Motor neuron (in vitro differentiated cells): ENCODE results near the gene LRRC28. TPM values are rescaled to one million over a fixed set of nuclear protein-coding genes. Genes with fewer than 3 reads are reported as not detected.
"Not testable (repeated sequence)": the region's sequence is repeated elsewhere in the genome, so short reads cannot be mapped to it uniquely, and the experiment has no call there.

Source experiments
- ATAC-seq, 8 experiments: fragments of 200-7000 bp; cut with Tn5 transposase; replicated peaks in 6 of 8; 2 replicates each; pipeline ENCODE4 v1.8.0; 2021; ENCODE audit warnings: mild to moderate bottlenecking in 8 of 8, moderate library complexity in 8 of 8
- H3K27ac ChIP-seq, 2 donors: fragments of 250-450 bp; sonication (Bioruptor Pico); 2 replicates each; pipeline ENCODE4 v1.9.0; 2021; ENCODE audit warnings: antibody characterized with exemption in 2 of 2, mild to moderate bottlenecking in 2 of 2, moderate library complexity in 1 of 2
- H3K4me1 ChIP-seq, 2 donors: fragments of 250-450 bp; sonication (Bioruptor Pico); replicated peaks in 1 of 2; 2 replicates each; pipeline ENCODE4 v1.6.1; 2021; ENCODE audit warnings: antibody characterized with exemption in 2 of 2, mild to moderate bottlenecking in 2 of 2, moderate library complexity in 1 of 2
- H3K4me3 ChIP-seq, 5 donors: fragments of 250-450 bp; sonication (Bioruptor Pico); 2 replicates each; pipeline ENCODE4 v1.9.0; 2021; ENCODE audit warnings: antibody characterized with exemption in 5 of 5, mild to moderate bottlenecking in 5 of 5, moderate library complexity in 4 of 5
- WGBS, 10 experiments: fragments of 450-650 bp; shearing (Covaris generic); methylation state at CpG; one replicate each; pipeline ENCODE4 v1.0.0; 2022; 5-methylcytosine and 5-hydroxymethylcytosine counted together
- in situ Hi-C, 9 experiments: fragments of 400-800 bp; cut with MboI; loops; one replicate each; pipeline ENCODE4 v1.15.0; 2021; ENCODE audit warnings: low sequenced_read_pairs in 9 of 9, low pct_unique_long_range_greater_than_20kb in 2 of 9; ENCODE audit not compliant: unreplicated experiment in 9 of 9
- total RNA-seq, 8 experiments: library from RNA; unstranded; fragments of 300-600 nt; gene quantifications; 2 replicates each; pipeline versions ENCODE4 v1.2.3 to v1.2.4, GENCODE V29; 2022

Gene LRRC28
- total RNA-seq, 8 experiments from 2014 or later = 13.2 to 27.2 (median 18.3) TPM

- 79 to 100% (median 100%) methylated on average over 1 to 4 of the region's 4 CpGs; no CpG with 5 or more reads in 5 of the 10 experiments for WGBS, 10 experiments
- H3K4me3 ChIP-seq, H3K4me1 ChIP-seq, ATAC-seq, H3K27ac ChIP-seq: not testable (repeated sequence)
- in situ Hi-C loops = loop anchor here in 2 of 9 experiments (25.0 kb wide), 2 partner anchors 161 to 311 kb away; partner anchors contain the start of gene MEF2A (in 1 of the 2)
Measured at GRCh38 chr15:99401216-99401615, 149.9 kb downstream of the LRRC28 start.

GRCh38 chr15:99402014-99402729 lies 150.9 kb downstream of the LRRC28 start:
- Histone ChIP-seq H3K4me3 (no peak overlapping the region), H3K27ac (no peak overlapping the region), H3K4me1 (no peaks in the 10 kb centered on the region)
- WGBS, 10 experiments = 33 to 74% (median 50%) methylated on average over 1 to 9 of the region's 13 CpGs; no CpG with 5 or more reads in 5 of the 10 experiments
- in situ Hi-C loops = loop anchor here in 2 of 9 experiments (25.0 kb wide), 2 partner anchors 160 to 310 kb away; partner anchors contain the start of gene MEF2A (in 1 of the 2)
- peak in 1 of 8 experiments; percentile 18 for ATAC-seq

GRCh38 chr15:99403597-99403996 lies 152.3 kb downstream of the LRRC28 start:
- peak in 3 of 8 experiments; percentile 34 to 55 (median 41) for ATAC-seq
- H3K27ac ChIP-seq = no peak overlapping the region
- no peaks in the 10 kb centered on the region for H3K4me1 ChIP-seq
- in situ Hi-C loops = loop anchor here in 2 of 9 experiments (25.0 kb wide), 2 partner anchors 159 to 309 kb away; partner anchors contain the start of gene MEF2A (in 1 of the 2)
- H3K4me3 ChIP-seq = no peak overlapping the region
- 70 to 100% (median 87%) methylated on average over 1 to 10 of the region's 11 CpGs; no CpG with 5 or more reads in 5 of the 10 experiments for WGBS, 10 experiments

- ATAC-seq = no peak
- WGBS, 10 experiments = 67 to 96% (median 86%) methylated on average over 2 to 10 of the region's 16 CpGs; no CpG with 5 or more reads in 3 of the 10 experiments
- Histone ChIP-seq H3K4me3 (no peak overlapping the region), H3K27ac (no peak overlapping the region), H3K4me1 (no peaks in the 10 kb centered on the region)
- in situ Hi-C loops = loop anchor here in 2 of 9 experiments (25.0 kb wide), 2 partner anchors 158 to 308 kb away; partner anchors contain the start of gene MEF2A (in 1 of the 2)
Measured at GRCh38 chr15:99404454-99404853, 153.2 kb downstream of the LRRC28 start.

- ATAC-seq = no peak
- in situ Hi-C loops = loop anchor here in 2 of 9 experiments (25.0 kb wide), 2 partner anchors 156 to 306 kb away; partner anchors contain the start of gene MEF2A (in 1 of the 2)
- WGBS, 10 experiments = 67 to 100% (median 89%) methylated on average over 2 to 11 of the region's 12 CpGs; no CpG with 5 or more reads in 3 of the 10 experiments
- no peak overlapping the region for H3K27ac ChIP-seq
- H3K4me3 ChIP-seq = no peak overlapping the region
- H3K4me1 ChIP-seq = no peaks in the 10 kb centered on the region
Measured at GRCh38 chr15:99406120-99406519, 154.8 kb downstream of the LRRC28 start.

GRCh38 chr15:99406716-99407487 lies 155.6 kb downstream of the LRRC28 start:
- H3K4me1 ChIP-seq = no peaks in the 10 kb centered on the region
- 80 to 100% (median 88%) methylated on average over 1 to 7 of the region's 17 CpGs; no CpG with 5 or more reads in 3 of the 10 experiments for WGBS, 10 experiments
- ATAC-seq = no peak
- no peak overlapping the region for H3K27ac ChIP-seq
- in situ Hi-C loops = loop anchor here in 2 of 9 experiments (25.0 kb wide), 2 partner anchors 155 to 305 kb away; partner anchors contain the start of gene MEF2A (in 1 of the 2)
- no peak overlapping the region for H3K4me3 ChIP-seq

GRCh38 chr15:99407716-99408115 lies 156.4 kb downstream of the LRRC28 start:
- in situ Hi-C loops = loop anchor here in 2 of 9 experiments (25.0 kb wide), 2 partner anchors 155 to 305 kb away; partner anchors contain the start of gene MEF2A (in 1 of the 2)
- 80 to 100% (median 100%) methylated on average over 1 to 2 of the region's 5 CpGs; no CpG with 5 or more reads in 7 of the 10 experiments for WGBS, 10 experiments
- ATAC-seq = no peak

GRCh38 chr15:99408236-99409096 lies 157.2 kb downstream of the LRRC28 start:
- H3K4me3 ChIP-seq = no peak overlapping the region
- in situ Hi-C loops = loop anchor here in 2 of 9 experiments (25.0 kb wide), 2 partner anchors 154 to 304 kb away; partner anchors contain the start of gene MEF2A (in 1 of the 2)
- ATAC-seq = peak in 2 of 8 experiments; percentile 23 to 29
- no peak overlapping the region for H3K27ac ChIP-seq
- WGBS, 10 experiments = 0 to 100% (median 89%) methylated on average over 2 to 5 of the region's 12 CpGs; no CpG with 5 or more reads in 3 of the 10 experiments
- no peaks in the 10 kb centered on the region for H3K4me1 ChIP-seq

More at GRCh38 chr15:99407716-99408115, 156.4 kb downstream of the LRRC28 start:
- Histone ChIP-seq H3K4me1 (no peaks in the 10 kb centered on the region), H3K4me3 (no peak overlapping the region), H3K27ac (no peak overlapping the region)

GRCh38 chr15:99409097-99409473 lies 157.8 kb downstream of the LRRC28 start:
- 0 to 63% (median 42%) methylated on average over 1 to 8 of the region's 10 CpGs; no CpG with 5 or more reads in 4 of the 10 experiments for WGBS, 10 experiments
- ATAC-seq = peak; percentile 55 to 93 (median 76)
- Histone ChIP-seq H3K27ac (no peak overlapping the region), H3K4me3 (no peak overlapping the region), H3K4me1 (no peaks in the 10 kb centered on the region)
- in situ Hi-C loops = loop anchor here in 2 of 9 experiments (25.0 kb wide), 2 partner anchors 153 to 303 kb away; partner anchors contain the start of gene MEF2A (in 1 of the 2)

GRCh38 chr15:99409560-99409959 lies 158.3 kb downstream of the LRRC28 start:
- 80% methylated on average over 1 of the region's 6 CpGs; no CpG with 5 or more reads in 9 of the 10 experiments for WGBS, 10 experiments
- no peak for ATAC-seq
- no peaks in the 10 kb centered on the region for H3K4me1 ChIP-seq
- H3K27ac ChIP-seq = no peak overlapping the region
- no peak overlapping the region for H3K4me3 ChIP-seq
- in situ Hi-C loops = loop anchor here in 2 of 9 experiments (25.0 kb wide), 2 partner anchors 153 to 303 kb away; partner anchors contain the start of gene MEF2A (in 1 of the 2)

- H3K4me1 ChIP-seq = no peaks in the 10 kb centered on the region
- ATAC-seq = no peak
- 86 to 100% (median 100%) methylated on average over 1 to 3 of the region's 4 CpGs; no CpG with 5 or more reads in 4 of the 10 experiments for WGBS, 10 experiments
- no peak overlapping the region for H3K27ac ChIP-seq
- H3K4me3 ChIP-seq = no peak overlapping the region
- in situ Hi-C loops = loop anchor here in 2 of 9 experiments (25.0 kb wide), 2 partner anchors 152 to 302 kb away; partner anchors contain the start of gene MEF2A (in 1 of the 2)
Measured at GRCh38 chr15:99410477-99410876, 159.2 kb downstream of the LRRC28 start.
